Measurements from ENCODE around the gene ACSF2. TPM values are rescaled to one million over a fixed set of nuclear protein-coding genes. Genes with fewer than 3 reads are reported as not detected.

The ACSF2 gene
- total RNA-seq, 1 experiment from 2014 or later, result 12.2 TPM

DNA sequence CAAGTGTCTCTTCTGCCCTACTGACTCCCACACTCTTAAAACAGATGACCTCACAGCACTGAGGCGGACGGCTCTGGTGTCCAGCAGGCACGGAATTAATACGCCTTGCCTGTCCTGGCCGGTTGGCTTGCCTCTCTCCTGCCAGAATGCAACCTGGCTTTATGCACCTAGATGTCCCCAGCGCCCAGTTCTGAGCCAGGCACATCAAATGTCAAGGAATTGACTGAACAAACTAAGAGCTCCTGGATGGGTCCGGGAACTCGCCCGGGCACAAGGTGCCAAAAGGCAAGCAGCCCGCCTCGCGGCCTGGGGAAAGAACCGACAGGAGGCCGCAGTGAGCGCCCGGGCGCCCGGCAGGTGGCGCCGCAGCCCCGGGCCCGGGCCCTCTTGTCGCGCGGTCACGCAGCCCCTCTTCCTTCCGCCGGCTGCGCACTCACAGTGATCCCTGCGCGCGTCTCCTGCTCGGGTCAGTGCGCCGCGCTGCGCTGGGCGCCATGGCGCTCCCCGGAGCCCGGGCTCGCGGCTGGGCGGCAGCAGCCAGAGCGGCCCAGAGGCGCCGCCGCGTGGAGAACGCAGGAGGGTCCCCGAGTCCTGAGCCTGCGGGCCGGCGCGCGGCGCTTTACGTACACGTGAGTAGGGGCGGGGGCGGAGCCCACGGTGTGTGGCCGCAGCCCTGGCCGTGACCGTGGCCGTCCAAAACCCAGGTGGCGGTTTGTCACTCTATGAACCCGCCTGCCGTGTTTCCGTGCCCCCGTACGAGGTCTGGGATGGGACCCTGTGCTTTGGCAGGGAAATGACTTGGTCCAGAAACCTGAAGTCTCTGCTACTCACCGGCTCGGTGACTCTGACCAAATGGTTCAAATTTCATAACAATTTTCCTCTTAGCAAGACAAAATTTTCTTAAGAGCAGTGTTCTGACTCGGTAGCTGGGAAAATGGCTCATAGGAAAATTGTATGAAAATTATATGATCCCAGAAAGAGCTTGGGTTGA is 52.7 kb downstream of the ACSF2 start, which contains the start of gene RSAD1:
Gene RSAD1 (plus strand): TSS at position 470 of the 991 bp plus-strand sequence. CDS start 25 bp downstream, at position 495.
- Histone ChIP-seq H3K79me2 (ENCODE audit: insufficient read depth, low read length) (no peaks in the 10 kb centered on the region), H2BK5ac (ENCODE audit: insufficient read length, low read length) (no peak within 1 kb of the TSS), H3K4me1 (ENCODE audit: insufficient read depth, low read length) (no peaks in the 10 kb centered on the region), H3K4ac (ENCODE audit: low read depth, low read length) (no peak within 1 kb of the TSS), H3K23me2 (ENCODE audit: insufficient read length, low read depth, low read length, poor library complexity, severe bottlenecking) (no peaks in the 10 kb centered on the region), H4K20me1 (ENCODE audit: control insufficient read depth, insufficient read depth, insufficient read length) (no peaks in the 10 kb centered on the region), H3K9ac (ENCODE audit: extremely low read depth, insufficient read length, low read length) (peak within 1 kb of the TSS; percentile 39), H3K27me3 (ENCODE audit: insufficient read depth, low read length) (no peaks in the 10 kb centered on the region; the same call in 1 of the 2 replicates), H3K79me1 (ENCODE audit: insufficient read depth, low read depth, low read length, poor library complexity, severe bottlenecking) (no peaks in the 10 kb centered on the region), H3T11ph (ENCODE audit: low read length) (no peak within 1 kb of the TSS), H3K18ac (ENCODE audit: insufficient read length, low read depth, low read length) (no peak within 1 kb of the TSS), H2AK5ac (ENCODE audit: insufficient read length, low read length) (no peak within 1 kb of the TSS), H4K91ac (ENCODE audit: insufficient read length, low read depth, low read length) (no peak within 1 kb of the TSS), H2BK15ac (ENCODE audit: low read depth, low read length) (no peak within 1 kb of the TSS), H4K5ac (ENCODE audit: insufficient read length, low read depth, low read length) (no peak within 1 kb of the TSS), H2AFZ (ENCODE audit: low read length) (no peak within 1 kb of the TSS), H2BK120ac (ENCODE audit: low read depth, low read length, poor library complexity, severe bottlenecking) (no peak within 1 kb of the TSS), H3K14ac (ENCODE audit: insufficient read depth, low read length) (peak within 1 kb of the TSS; percentile 49), H3K9me3 (ENCODE audit: control insufficient read depth, low read depth, low read length) (no peaks in the 10 kb centered on the region), H4K8ac (replicated peaks; ENCODE audit: insufficient read length, low read depth, low read length) (no peak within 1 kb of the TSS), H3K56ac (ENCODE audit: insufficient read length, low read depth, low read length) (no peak within 1 kb of the TSS), H2BK20ac (ENCODE audit: low read depth, low read length, poor library complexity, severe bottlenecking) (no peak within 1 kb of the TSS), H3K23ac (ENCODE audit: insufficient read length, low read depth, low read length) (no peak within 1 kb of the TSS), H2BK12ac (ENCODE audit: insufficient read length, low read depth, low read length) (no peak within 1 kb of the TSS), H3K27ac (ENCODE audit: insufficient read length, low read depth, low read length) (no peak within 1 kb of the TSS), H3K4me2 (ENCODE audit: insufficient read depth, insufficient read length, low read length) (peak within 1 kb of the TSS; percentile 75)
- no peaks in the 10 kb centered on the region for H3K9me3 Mint-ChIP-seq
- peaks cover 2 to 19% (median 14%) of the 10 kb centered on the region in 3 experiments for H3K36me3 Mint-ChIP-seq (ENCODE audit: insufficient read depth in 1 of 3, low read depth in 3 of 3)
- H3K4me1 Mint-ChIP-seq, result peaks cover 12 to 16% of the 10 kb centered on the region in 2 experiments
- H3K27ac Mint-ChIP-seq, result peak within 1 kb of the TSS in 2 of 3 experiments; percentile 73 to 85; a peak in 3 of 7 replicates
- peak; percentile 93 for DNase-seq
- WGBS (ENCODE audit: extremely low coverage, insufficient read length, low lambda C conversion rate), result no CpG with 5 or more reads among the region's 75 CpGs
- peaks cover 11% of the 10 kb centered on the region for H3K27me3 Mint-ChIP-seq (ENCODE audit: low read depth)
- H3K4me3 Mint-ChIP-seq, result peak within 1 kb of the TSS; percentile 78 to 89
- TF ChIP-seq, protein P1, sequence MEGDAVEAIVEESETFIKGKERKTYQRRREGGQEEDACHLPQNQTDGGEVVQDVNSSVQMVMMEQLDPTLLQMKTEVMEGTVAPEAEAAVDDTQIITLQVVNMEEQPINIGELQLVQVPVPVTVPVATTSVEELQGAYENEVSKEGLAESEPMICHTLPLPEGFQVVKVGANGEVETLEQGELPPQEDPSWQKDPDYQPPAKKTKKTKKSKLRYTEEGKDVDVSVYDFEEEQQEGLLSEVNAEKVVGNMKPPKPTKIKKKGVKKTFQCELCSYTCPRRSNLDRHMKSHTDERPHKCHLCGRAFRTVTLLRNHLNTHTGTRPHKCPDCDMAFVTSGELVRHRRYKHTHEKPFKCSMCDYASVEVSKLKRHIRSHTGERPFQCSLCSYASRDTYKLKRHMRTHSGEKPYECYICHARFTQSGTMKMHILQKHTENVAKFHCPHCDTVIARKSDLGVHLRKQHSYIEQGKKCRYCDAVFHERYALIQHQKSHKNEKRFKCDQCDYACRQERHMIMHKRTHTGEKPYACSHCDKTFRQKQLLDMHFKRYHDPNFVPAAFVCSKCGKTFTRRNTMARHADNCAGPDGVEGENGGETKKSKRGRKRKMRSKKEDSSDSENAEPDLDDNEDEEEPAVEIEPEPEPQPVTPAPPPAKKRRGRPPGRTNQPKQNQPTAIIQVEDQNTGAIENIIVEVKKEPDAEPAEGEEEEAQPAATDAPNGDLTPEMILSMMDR (conservative IDR thresholded peaks at IDR 0.05), result peak; percentile 91
